Measurements from ENCODE around the gene TBC1D22B. TPM values are rescaled to one million over a fixed set of nuclear protein-coding genes. Genes with fewer than 3 reads are reported as not detected.

TBC1D22B gene
- total RNA-seq, 4 donors from 2014 or later = 8.0 to 9.5 (median 8.5) TPM

GRCh38 chr6:37230104-37230503, 27.5 kb upstream of the TBC1D22B start:
- ATAC-seq (ENCODE audit: low FRiP score) = no peak
- no peak for TF ChIP-seq CTCF (IDR thresholded peaks at IDR 0.05)
- DNase-seq (ENCODE audit: low spot score) = no peak

- DNase-seq (ENCODE audit: low spot score) (no peak), ATAC-seq (ENCODE audit: low FRiP score) (no peak)
- TF ChIP-seq CTCF (IDR thresholded peaks at IDR 0.05) = no peak
These were observed 25.0 kb upstream of the TBC1D22B start for GRCh38 chr6:37232430-37233017.

- DNase-seq (ENCODE audit: low spot score) (no peak), ATAC-seq (ENCODE audit: low FRiP score) (no peak)
- TF ChIP-seq CTCF (IDR thresholded peaks at IDR 0.05) = no peak
These were observed 24.0 kb upstream of the TBC1D22B start for GRCh38 chr6:37233541-37233940.

- no peak for DNase-seq (ENCODE audit: low spot score)
- ATAC-seq (ENCODE audit: low FRiP score) = no peak
- TF ChIP-seq CTCF (IDR thresholded peaks at IDR 0.05) = no peak
These were observed 20.7 kb upstream of the TBC1D22B start for GRCh38 chr6:37236921-37237320.

GRCh38 chr6:37237789-37238188, 19.8 kb upstream of the TBC1D22B start:
- TF ChIP-seq CTCF (IDR thresholded peaks at IDR 0.05) = no peak
- ATAC-seq (ENCODE audit: low FRiP score) (no peak), DNase-seq (ENCODE audit: low spot score) (no peak)

GRCh38 chr6:37238381-37238780, 19.2 kb upstream of the TBC1D22B start:
- no peak for DNase-seq (ENCODE audit: low spot score)
- TF ChIP-seq CTCF (IDR thresholded peaks at IDR 0.05) = no peak

GRCh38 chr6:37239526-37239925, 18.0 kb upstream of the TBC1D22B start:
- no peak for ATAC-seq (ENCODE audit: low FRiP score)
- no peak for DNase-seq (ENCODE audit: low spot score)
- TF ChIP-seq CTCF (IDR thresholded peaks at IDR 0.05) = no peak

More at GRCh38 chr6:37238381-37238780, 19.2 kb upstream of the TBC1D22B start:
- no peak for ATAC-seq (ENCODE audit: low FRiP score)
